Activated CD8-positive, alpha-beta T cell treated with anti-CD3 and anti-CD28 coated beads, Interleukin-2, amount 10 ng/mL, durations not matched to agents 7 days and 5 days (primary cell): ENCODE measurements around the gene CD300LD. TPM values are rescaled to one million over a fixed set of nuclear protein-coding genes. Genes with fewer than 3 reads are reported as not detected.
A peak's percentile ranks its signal among the peaks of the same experiment; 100 is the strongest.

Source experiments
- ATAC-seq: fragments of 150-1000 bp; cut with Tn5 transposase; one replicate; pipeline ENCODE4 v1.10.0; 2021; ENCODE audit warnings: moderate library complexity
- CTCF ChIA-PET: fragments of 350-600 bp; sonication (Branson Sonifier 250); formaldehyde crosslinking; loops from one replicate; lab custom pipeline; 2021; ENCODE audit warnings: antibody characterized with exemption; lab: Charles Lee
- POLR2A ChIA-PET: fragments of 350-600 bp; sonication (Branson Sonifier 250); formaldehyde crosslinking; loops from one replicate; lab custom pipeline; 2021; ENCODE audit warnings: antibody characterized with exemption; lab: Charles Lee
- DNase-seq: peaks from one replicate; pipeline ENCODE4 v3.0.0-alpha.2; 2020
- H3K27ac Mint-ChIP-seq: one replicate; pipeline ENCODE4 v1.8.0; 2021; ENCODE audit warnings: mild to moderate bottlenecking, mixed read lengths
- H3K27me3 Mint-ChIP-seq: one replicate; pipeline ENCODE4 v1.8.0; 2021; ENCODE audit warnings: low read depth, mixed read lengths
- H3K36me3 Mint-ChIP-seq: one replicate; pipeline ENCODE4 v1.8.0; 2021; ENCODE audit warnings: low read depth, mixed read lengths
- H3K4me1 Mint-ChIP-seq: one replicate; pipeline ENCODE4 v1.8.0; 2021; ENCODE audit warnings: low read depth, mixed read lengths
- H3K4me3 Mint-ChIP-seq: one replicate; pipeline ENCODE4 v1.8.0; 2021; ENCODE audit warnings: mild to moderate bottlenecking, mixed read lengths
- H3K9me3 Mint-ChIP-seq: one replicate; pipeline ENCODE4 v1.8.0; 2022; ENCODE audit warnings: mixed read lengths; ENCODE audit not compliant: insufficient read depth
- total RNA-seq, 2 experiments: library from RNA; stranded (reverse); gene quantifications; one replicate each; pipeline ENCODE4 v1.2.3, GENCODE V29; 2021

Gene CD300LD
- total RNA-seq, 2 experiments from 2014 or later = not detected

GRCh38 chr17:74625661-74626060 lies 33.6 kb upstream of the CD300LD start:
- no peak overlapping the region for H3K27ac Mint-ChIP-seq
- POLR2A ChIA-PET = no interaction called here

GRCh38 chr17:74624131-74624530 lies 32.0 kb upstream of the CD300LD start:
- no peak overlapping the region for H3K4me3 Mint-ChIP-seq
- ChIA-PET POLR2A (no interaction called here), CTCF (interaction anchor here (1.4 kb wide), 1 partner anchor 33 kb away, joined by 3 read pairs; no protein-coding TSS in a partner anchor)
- peaks cover 60% of the 10 kb centered on the region for H3K27me3 Mint-ChIP-seq
- ATAC-seq = no peak
- no peaks in the 10 kb centered on the region for H3K4me1 Mint-ChIP-seq
- no peak overlapping the region for H3K27ac Mint-ChIP-seq
- H3K36me3 Mint-ChIP-seq = no peaks in the 10 kb centered on the region
- H3K9me3 Mint-ChIP-seq = no peaks in the 10 kb centered on the region
- DNase-seq = no peak

More at GRCh38 chr17:74625661-74626060, 33.6 kb upstream of the CD300LD start:
- Mint-ChIP-seq H3K27me3 (peaks cover 63% of the 10 kb centered on the region), H3K4me3 (no peak overlapping the region), H3K4me1 (no peaks in the 10 kb centered on the region), H3K9me3 (no peaks in the 10 kb centered on the region), H3K36me3 (no peaks in the 10 kb centered on the region)
- CTCF ChIA-PET = no interaction called here
- DNase-seq (no peak), ATAC-seq (no peak)

DNA sequence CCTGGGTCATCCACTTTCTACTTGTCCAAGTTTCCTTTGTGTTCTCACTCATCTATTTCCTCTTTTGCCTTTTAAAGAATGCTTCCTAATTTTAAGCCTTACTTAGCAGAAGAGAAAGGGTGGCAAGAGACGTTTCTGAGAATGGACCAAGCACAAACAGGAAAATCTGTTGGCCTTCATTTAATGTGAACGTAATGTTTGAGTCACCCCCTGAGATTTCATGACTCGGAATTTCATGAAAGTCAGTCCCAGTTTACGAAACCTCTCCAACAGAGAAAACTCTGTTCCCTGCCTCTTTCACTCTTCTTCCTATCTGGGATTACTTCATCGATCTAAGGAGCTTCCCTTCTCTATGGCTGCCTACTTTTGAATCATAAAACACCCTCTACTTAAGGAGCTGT lies 31.6 kb upstream of the CD300LD start, which contains the start of gene CD300E:
Gene CD300E, minus strand, starts transcription at position 46 of the 401 bp plus-strand sequence. CDS start 117 bp downstream, outside the sequence.
- DNase-seq (no peak), ATAC-seq (no peak)
- no peak within 1 kb of the TSS for H3K27ac Mint-ChIP-seq
- ChIA-PET POLR2A (no interaction called here), CTCF (interaction anchor here (1.4 kb wide), 1 partner anchor 34 kb away, joined by 3 read pairs; no protein-coding TSS in a partner anchor)
- H3K4me3 Mint-ChIP-seq = no peak within 1 kb of the TSS
- H3K27me3 Mint-ChIP-seq = peaks cover 63% of the 10 kb centered on the region
- H3K9me3 Mint-ChIP-seq = no peaks in the 10 kb centered on the region
- no peaks in the 10 kb centered on the region for H3K36me3 Mint-ChIP-seq
- H3K4me1 Mint-ChIP-seq = no peaks in the 10 kb centered on the region

- POLR2A ChIA-PET = no interaction called here
- Mint-ChIP-seq H3K4me1 (no peaks in the 10 kb centered on the region), H3K9me3 (no peaks in the 10 kb centered on the region), H3K4me3 (no peak overlapping the region), H3K36me3 (no peaks in the 10 kb centered on the region), H3K27ac (no peak overlapping the region), H3K27me3 (peaks cover 69% of the 10 kb centered on the region)
- CTCF ChIA-PET = no interaction called here
- DNase-seq (no peak), ATAC-seq (no peak)
These were observed 27.1 kb upstream of the CD300LD start for GRCh38 chr17:74619077-74619673.

DNA sequence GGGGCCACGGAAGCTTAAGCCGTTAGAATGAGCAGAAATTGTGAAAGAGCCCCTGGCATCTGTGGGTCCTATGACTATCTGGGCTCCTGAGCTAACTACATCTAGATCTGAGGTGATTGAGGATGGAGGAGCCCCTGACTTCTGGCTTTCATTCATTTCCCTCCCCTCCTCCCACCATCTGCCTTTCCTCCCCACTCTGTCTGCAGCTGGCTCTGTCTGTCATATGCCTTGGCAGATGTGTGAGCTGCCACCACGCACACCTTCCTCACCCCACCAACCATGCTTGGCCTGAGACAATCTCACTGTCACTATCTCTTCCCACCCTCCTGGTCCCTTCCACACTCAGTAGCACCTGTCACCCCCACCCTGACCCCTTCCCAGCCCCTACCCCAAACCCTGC lies 26.4 kb upstream of the CD300LD start:
- ChIA-PET POLR2A (no interaction called here), CTCF (no interaction called here)
- Mint-ChIP-seq H3K36me3 (no peaks in the 10 kb centered on the region), H3K9me3 (no peaks in the 10 kb centered on the region), H3K4me1 (no peaks in the 10 kb centered on the region), H3K4me3 (no peak overlapping the region), H3K27ac (no peak overlapping the region), H3K27me3 (peaks cover 64% of the 10 kb centered on the region)
- no peak for ATAC-seq
- DNase-seq = no peak

- H3K36me3 Mint-ChIP-seq = no peaks in the 10 kb centered on the region
- ChIA-PET CTCF (interaction anchor here (1.4 kb wide), 1 partner anchor 120 kb away, joined by 3 read pairs; the partner anchor contains the start of gene RAB37), POLR2A (interaction anchor here (0.6 kb wide), 1 partner anchor 86 kb away, joined by 3 read pairs; no protein-coding TSS in a partner anchor)
- no peak for DNase-seq
- H3K27me3 Mint-ChIP-seq = peaks cover 50% of the 10 kb centered on the region
- no peak overlapping the region for H3K27ac Mint-ChIP-seq
- no peaks in the 10 kb centered on the region for H3K9me3 Mint-ChIP-seq
- no peak overlapping the region for H3K4me3 Mint-ChIP-seq
- H3K4me1 Mint-ChIP-seq = peaks cover 14% of the 10 kb centered on the region
- ATAC-seq = no peak
These were observed 24.6 kb upstream of the CD300LD start for GRCh38 chr17:74616696-74617095.

DNA sequence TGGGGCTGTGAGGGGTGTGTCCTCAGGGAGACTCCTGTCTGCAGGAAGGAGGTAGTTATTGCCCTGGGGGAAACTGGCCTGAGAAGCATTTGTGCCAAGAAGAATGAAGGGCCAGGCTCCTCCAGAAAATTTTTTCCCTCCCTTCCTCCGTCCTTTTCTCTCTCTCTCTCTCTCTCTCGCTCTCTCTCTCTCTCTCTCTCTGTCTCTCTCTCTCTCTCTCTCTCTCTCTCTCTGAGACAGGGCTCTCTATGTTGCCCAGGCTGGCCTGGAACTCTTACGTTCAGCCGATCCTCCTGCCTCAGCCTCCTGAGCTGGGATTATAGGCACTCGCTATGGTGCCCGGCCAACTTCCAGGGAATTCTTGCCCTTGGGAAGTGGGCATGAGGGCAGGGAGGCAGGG lies 20.0 kb upstream of the CD300LD start:
- Mint-ChIP-seq H3K36me3 (no peaks in the 10 kb centered on the region), H3K27ac (no peak overlapping the region), H3K4me1 (peaks cover 14% of the 10 kb centered on the region), H3K4me3 (no peak overlapping the region), H3K9me3 (no peaks in the 10 kb centered on the region), H3K27me3 (peaks cover 36% of the 10 kb centered on the region)
- ChIA-PET CTCF (interaction anchor here (1.2 to 1.4 kb wide), 2 partner anchors 9 to 45 kb away, joined by 3 to 5 read pairs; no protein-coding TSS in a partner anchor), POLR2A (no interaction called here)
- ATAC-seq (no peak), DNase-seq (no peak)

- Mint-ChIP-seq H3K27ac (no peak overlapping the region), H3K27me3 (peaks cover 24% of the 10 kb centered on the region), H3K4me3 (no peak overlapping the region), H3K9me3 (no peaks in the 10 kb centered on the region), H3K4me1 (peaks cover 14% of the 10 kb centered on the region), H3K36me3 (no peaks in the 10 kb centered on the region)
- ChIA-PET POLR2A (no interaction called here), CTCF (no interaction called here)
- DNase-seq (peak; percentile 42), ATAC-seq (no peak)
These were observed 18.0 kb upstream of the CD300LD start for GRCh38 chr17:74610108-74610507.

DNA sequence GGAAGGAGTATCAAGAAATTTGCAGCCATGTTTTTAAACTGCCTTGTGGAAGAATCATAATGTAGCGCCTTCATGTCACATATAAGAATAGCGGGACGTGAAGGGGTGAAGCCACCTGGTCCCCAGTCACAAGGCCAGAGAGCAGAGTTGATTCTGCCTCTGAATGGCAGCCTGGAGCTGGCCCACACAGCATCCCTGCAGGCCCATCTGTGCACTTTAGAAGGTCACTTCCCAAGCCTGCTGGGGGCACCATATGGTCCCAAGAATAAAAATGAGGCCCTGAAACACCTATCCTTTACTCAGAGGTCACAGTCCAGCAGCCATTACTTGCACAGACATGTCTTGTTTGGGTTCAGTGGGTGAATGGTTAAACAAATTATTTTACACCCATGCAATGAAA lies 16.4 kb upstream of the CD300LD start:
- CTCF ChIA-PET = no interaction called here
- no peaks in the 10 kb centered on the region for H3K36me3 Mint-ChIP-seq

DNA sequence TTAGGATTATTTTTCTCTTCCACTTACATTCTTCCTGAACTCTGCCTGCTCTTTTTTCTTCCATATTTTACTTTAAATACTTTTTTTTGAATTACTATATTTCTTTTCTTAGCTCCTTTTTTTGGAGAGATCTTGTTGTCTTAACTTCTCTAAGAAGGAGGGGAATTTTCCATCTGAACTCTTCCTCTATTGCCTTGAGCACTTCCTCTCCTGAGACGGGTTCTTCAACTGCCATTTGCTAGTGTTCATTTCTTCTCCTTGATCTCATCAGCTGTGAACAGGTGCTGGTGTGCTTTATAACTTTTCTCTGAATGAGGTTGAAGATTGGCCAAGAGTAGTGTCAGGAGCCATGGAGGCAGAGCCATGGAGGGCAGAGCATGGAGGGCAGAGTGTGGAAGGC lies 15.1 kb upstream of the CD300LD start:
- Mint-ChIP-seq H3K27ac (no peak overlapping the region), H3K4me3 (no peak overlapping the region), H3K36me3 (no peaks in the 10 kb centered on the region), H3K27me3 (peaks cover 25% of the 10 kb centered on the region), H3K9me3 (no peaks in the 10 kb centered on the region), H3K4me1 (peaks cover 22% of the 10 kb centered on the region)
- POLR2A ChIA-PET = no interaction called here
- ATAC-seq (no peak), DNase-seq (no peak)
- CTCF ChIA-PET = no interaction called here

More for the DNA sequence above, 16.4 kb upstream of the CD300LD start:
- H3K27me3 Mint-ChIP-seq = peaks cover 20% of the 10 kb centered on the region
- POLR2A ChIA-PET = no interaction called here
- no peak for DNase-seq
- no peak overlapping the region for H3K4me3 Mint-ChIP-seq
- no peak for ATAC-seq
- no peak overlapping the region for H3K27ac Mint-ChIP-seq
- peaks cover 20% of the 10 kb centered on the region for H3K4me1 Mint-ChIP-seq
- no peaks in the 10 kb centered on the region for H3K9me3 Mint-ChIP-seq

- DNase-seq (no peak), ATAC-seq (no peak)
- peaks cover 31% of the 10 kb centered on the region for H3K27me3 Mint-ChIP-seq
- POLR2A ChIA-PET = no interaction called here
- H3K4me1 Mint-ChIP-seq = peaks cover 22% of the 10 kb centered on the region
- CTCF ChIA-PET = no interaction called here
- no peak overlapping the region for H3K4me3 Mint-ChIP-seq
- no peaks in the 10 kb centered on the region for H3K9me3 Mint-ChIP-seq
- no peak overlapping the region for H3K27ac Mint-ChIP-seq
- H3K36me3 Mint-ChIP-seq = no peaks in the 10 kb centered on the region
These were observed 14.0 kb upstream of the CD300LD start for GRCh38 chr17:74606050-74606449.

- DNase-seq (no peak), ATAC-seq (no peak)
- ChIA-PET POLR2A (no interaction called here), CTCF (no interaction called here)
- H3K27ac Mint-ChIP-seq = no peak overlapping the region
- H3K9me3 Mint-ChIP-seq = no peaks in the 10 kb centered on the region
- H3K4me1 Mint-ChIP-seq = peaks cover 22% of the 10 kb centered on the region
- peaks cover 34% of the 10 kb centered on the region for H3K27me3 Mint-ChIP-seq
- H3K36me3 Mint-ChIP-seq = no peaks in the 10 kb centered on the region
- H3K4me3 Mint-ChIP-seq = no peak overlapping the region
These were observed 13.3 kb upstream of the CD300LD start for GRCh38 chr17:74605361-74605760.
